ENCODE results near the gene ALG9.

- TF ChIP-seq EP300 (IDR thresholded peaks at IDR 0.05) (no peak), CTCF (IDR thresholded peaks at IDR 0.05) (no peak), POLR2A (IDR thresholded peaks at IDR 0.05) (no peak)
These were observed 123.2 kb downstream of the ALG9 start for GRCh38 chr11:111748035-111748804.
